Activated CD4-positive, alpha-beta T cell treated with anti-CD3 and anti-CD28 coated beads, Interleukin-2, amount 10 ng/mL, durations not matched to agents 24 days and 14 days (primary cell): Measurements from ENCODE around the gene CAMK1D. TPM values are rescaled to one million over a fixed set of nuclear protein-coding genes. Genes with fewer than 3 reads are reported as not detected.
"Not testable (repeated sequence)": the region's sequence is repeated elsewhere in the genome, so short reads cannot be mapped to it uniquely, and the experiment has no call there.

ENCODE experiments used
- DNase-seq: peaks from one replicate; pipeline ENCODE4 v3.0.0; 2022
- H3K27ac Mint-ChIP-seq: one replicate; pipeline ENCODE4 v1.8.0; 2022; ENCODE audit warnings: mild to moderate bottlenecking, mixed read lengths
- H3K27me3 Mint-ChIP-seq: one replicate; pipeline ENCODE4 v1.8.0; 2022; ENCODE audit warnings: mixed read lengths
- H3K36me3 Mint-ChIP-seq: one replicate; pipeline ENCODE4 v1.8.0; 2022; ENCODE audit warnings: low read depth, mild to moderate bottlenecking, mixed read lengths
- H3K4me1 Mint-ChIP-seq: one replicate; pipeline ENCODE4 v1.8.0; 2021; ENCODE audit warnings: mixed read lengths
- H3K4me3 Mint-ChIP-seq: one replicate; pipeline ENCODE4 v1.8.0; 2022; ENCODE audit warnings: mild to moderate bottlenecking, moderate library complexity, mixed read lengths
- H3K9me3 Mint-ChIP-seq: one replicate; pipeline ENCODE4 v1.8.0; 2021; ENCODE audit warnings: mixed read lengths
- intact Hi-C: fragments of 100-400 bp; cut with micrococcal nuclease; formaldehyde crosslinking; loops from one replicate; pipeline ENCODE4 v1.15.1; 2023
- total RNA-seq: library from RNA; stranded (reverse); gene quantifications from 2 replicates; pipeline ENCODE4 v1.2.3, GENCODE V29; 2022

Gene CAMK1D
- total RNA-seq, 1 donor from 2014 or later = 5.6 TPM

DNA sequence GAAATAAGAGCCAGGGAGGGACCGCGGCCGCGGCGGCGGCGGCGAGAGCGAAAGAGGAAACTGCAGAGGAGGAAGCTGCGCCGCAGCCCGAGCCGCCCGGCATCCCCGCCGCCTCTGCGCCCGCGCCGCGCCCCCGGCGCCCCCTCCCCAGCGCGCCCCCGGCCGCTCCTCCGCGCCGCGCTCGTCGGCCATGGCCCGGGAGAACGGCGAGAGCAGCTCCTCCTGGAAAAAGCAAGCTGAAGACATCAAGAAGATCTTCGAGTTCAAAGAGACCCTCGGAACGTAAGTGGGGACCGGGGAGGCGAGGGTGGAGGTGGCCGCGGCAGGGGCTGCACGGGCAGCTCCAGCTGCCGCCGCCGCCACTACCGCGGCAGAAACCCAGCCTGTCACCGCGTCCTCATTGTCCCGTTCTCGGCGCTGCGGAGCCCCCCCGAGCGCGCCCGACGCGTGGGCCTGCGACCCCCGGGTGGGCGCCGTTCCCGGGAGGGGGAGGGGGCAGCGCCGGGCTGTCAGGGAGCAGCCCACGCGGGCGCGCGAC lies 351 bp downstream of the CAMK1D start:
- Mint-ChIP-seq H3K4me1 (peaks cover 32% of the 10 kb centered on the region), H3K36me3 (no peaks in the 10 kb centered on the region), H3K9me3 (no peaks in the 10 kb centered on the region), H3K4me3 (peak overlapping the region; percentile 90), H3K27me3 (peaks cover 52% of the 10 kb centered on the region), H3K27ac (peak overlapping the region; percentile 97)
- intact Hi-C loops = loop anchor here (1.0 to 10.0 kb wide), 7 partner anchors 17 to 365 kb away; no protein-coding TSS in a partner anchor
- DNase-seq = no peak

GRCh38 chr10:12350167-12350872 lies 973 bp downstream of the CAMK1D start:
- DNase-seq = peak; percentile 88
- intact Hi-C loops = loop anchor here (1.0 to 5.0 kb wide), 4 partner anchors 16 to 307 kb away; no protein-coding TSS in a partner anchor
- Mint-ChIP-seq H3K9me3 (no peaks in the 10 kb centered on the region), H3K27me3 (peaks cover 51% of the 10 kb centered on the region), H3K36me3 (no peaks in the 10 kb centered on the region), H3K4me3 (peak overlapping the region; percentile 90), H3K27ac (peak overlapping the region; percentile 93), H3K4me1 (peaks cover 29% of the 10 kb centered on the region)

DNA sequence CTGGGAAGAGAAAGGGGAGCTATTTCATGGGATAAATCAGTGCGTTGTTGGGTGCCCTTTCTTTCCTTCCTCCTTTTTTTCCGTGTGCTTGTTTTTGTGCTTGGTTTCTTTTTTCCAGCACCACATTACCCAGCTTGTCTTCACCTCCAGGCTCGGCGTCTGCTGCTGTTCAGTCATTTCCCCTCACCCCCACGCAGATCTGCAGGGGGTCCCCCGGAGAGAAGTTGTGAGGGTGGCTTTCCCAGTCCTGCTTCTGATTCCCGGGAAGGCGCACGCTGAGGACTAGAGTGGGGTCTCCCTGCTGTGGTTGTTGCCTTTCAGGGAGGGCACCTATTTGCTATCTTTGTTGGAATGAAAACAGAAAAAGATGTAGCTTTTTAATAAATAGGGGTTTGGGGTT lies 1.6 kb downstream of the CAMK1D start:
- Mint-ChIP-seq H3K4me3 (peak overlapping the region; percentile 90), H3K36me3 (no peaks in the 10 kb centered on the region), H3K9me3 (no peaks in the 10 kb centered on the region), H3K4me1 (peaks cover 29% of the 10 kb centered on the region), H3K27me3 (peaks cover 52% of the 10 kb centered on the region), H3K27ac (peak overlapping the region; percentile 93)
- intact Hi-C loops = loop anchor here (1.0 to 5.0 kb wide), 4 partner anchors 15 to 306 kb away; no protein-coding TSS in a partner anchor
- DNase-seq = no peak

DNA sequence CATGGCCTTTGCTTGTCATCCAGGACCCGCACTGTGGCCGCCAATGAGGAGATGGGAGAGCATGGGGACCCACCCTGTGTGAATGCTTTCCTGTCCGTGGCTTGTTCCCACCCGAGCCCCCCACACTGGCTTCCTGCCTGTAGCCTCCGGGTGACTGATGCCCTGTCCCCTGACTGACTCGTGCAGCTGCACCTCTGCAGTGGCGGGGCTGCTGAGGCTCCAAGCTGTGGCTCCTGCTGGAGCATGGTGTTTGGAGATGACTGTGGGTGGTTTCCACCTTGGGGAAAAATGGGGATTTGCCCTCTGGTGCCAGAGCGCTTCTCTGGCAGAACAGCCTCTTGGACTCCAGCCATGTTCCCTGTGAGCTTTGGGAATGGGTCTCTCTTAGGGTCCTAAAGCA lies 2.1 kb downstream of the CAMK1D start:
- peak; percentile 68 for DNase-seq

GRCh38 chr10:12351889-12352288 lies 2.5 kb downstream of the CAMK1D start:
- Mint-ChIP-seq H3K4me3 (no peak overlapping the region), H3K4me1 (peaks cover 29% of the 10 kb centered on the region), H3K27me3 (peaks cover 50% of the 10 kb centered on the region), H3K9me3 (no peaks in the 10 kb centered on the region), H3K36me3 (no peaks in the 10 kb centered on the region), H3K27ac (no peak overlapping the region)
- intact Hi-C loops = loop anchor here (2.0 to 5.0 kb wide), 3 partner anchors 60 to 305 kb away; no protein-coding TSS in a partner anchor
- DNase-seq = no peak

More for the DNA sequence above, 2.1 kb downstream of the CAMK1D start:
- H3K27me3 Mint-ChIP-seq = peaks cover 52% of the 10 kb centered on the region
- no peaks in the 10 kb centered on the region for H3K36me3 Mint-ChIP-seq
- H3K27ac Mint-ChIP-seq = no peak overlapping the region
- H3K4me3 Mint-ChIP-seq = no peak overlapping the region
- H3K9me3 Mint-ChIP-seq = no peaks in the 10 kb centered on the region
- peaks cover 29% of the 10 kb centered on the region for H3K4me1 Mint-ChIP-seq
- intact Hi-C loops = loop anchor here (2.0 to 5.0 kb wide), 3 partner anchors 61 to 306 kb away; no protein-coding TSS in a partner anchor

DNA sequence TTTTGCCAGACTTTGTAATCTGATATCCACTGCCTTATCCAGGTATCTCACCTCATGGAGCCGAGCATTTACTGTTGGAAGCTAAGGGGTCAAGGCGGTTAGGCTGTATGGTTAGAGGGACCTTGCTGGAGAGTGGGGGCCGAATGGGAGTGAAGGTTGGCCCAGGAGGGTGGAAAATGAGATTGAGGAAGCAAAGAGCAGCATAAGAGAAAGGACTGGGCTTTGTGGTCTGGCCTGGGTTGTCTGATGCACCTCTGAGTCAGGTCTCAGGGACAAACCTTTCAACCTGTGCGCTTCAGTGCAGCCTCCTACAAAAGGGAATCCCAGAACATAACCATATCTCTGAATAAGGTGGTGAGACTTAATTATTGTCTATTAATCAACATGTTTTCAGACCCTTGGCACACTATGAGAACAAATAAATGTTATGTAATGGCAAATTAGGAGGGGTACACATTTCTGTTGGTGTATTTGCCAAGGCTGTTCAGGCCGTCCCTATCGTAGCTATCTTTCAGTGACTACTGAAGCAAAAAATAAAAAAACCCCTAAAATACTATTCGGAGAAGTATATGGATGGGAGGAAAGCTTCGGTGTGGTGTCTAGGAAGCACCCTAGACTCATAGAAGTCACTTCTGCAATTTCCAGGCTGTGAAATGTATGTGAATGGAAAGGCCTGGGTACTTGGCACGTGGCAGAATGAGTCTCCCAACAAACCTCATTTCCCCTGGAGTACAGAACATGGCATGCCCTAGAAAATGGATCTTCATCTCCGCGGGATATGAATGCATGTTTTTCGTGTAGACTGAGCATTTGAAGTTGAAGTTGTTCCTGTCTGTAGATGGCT lies 4.3 kb downstream of the CAMK1D start:
- intact Hi-C loops = loop anchor here (5.0 kb wide), 2 partner anchors 59 to 304 kb away; no protein-coding TSS in a partner anchor
- no peak for DNase-seq
- Mint-ChIP-seq H3K4me3 (no peak overlapping the region), H3K36me3 (no peaks in the 10 kb centered on the region), H3K4me1 (peaks cover 21% of the 10 kb centered on the region), H3K9me3 (no peaks in the 10 kb centered on the region), H3K27me3 (peaks cover 40% of the 10 kb centered on the region), H3K27ac (no peak overlapping the region)

GRCh38 chr10:12354696-12355095 lies 5.3 kb downstream of the CAMK1D start:
- intact Hi-C loops = loop anchor here (5.0 kb wide), 2 partner anchors 58 to 303 kb away; no protein-coding TSS in a partner anchor
- H3K36me3 Mint-ChIP-seq, H3K4me3 Mint-ChIP-seq, DNase-seq, H3K9me3 Mint-ChIP-seq, H3K27ac Mint-ChIP-seq: not testable (repeated sequence)
- H3K4me1 Mint-ChIP-seq = peaks cover 23% of the 10 kb centered on the region
- peaks cover 43% of the 10 kb centered on the region for H3K27me3 Mint-ChIP-seq

GRCh38 chr10:12355384-12355783 lies 6.0 kb downstream of the CAMK1D start:
- Mint-ChIP-seq H3K27ac (no peak overlapping the region), H3K4me1 (peaks cover 19% of the 10 kb centered on the region), H3K4me3 (no peak overlapping the region), H3K36me3 (no peaks in the 10 kb centered on the region), H3K9me3 (no peaks in the 10 kb centered on the region), H3K27me3 (peaks cover 40% of the 10 kb centered on the region)
- intact Hi-C loops = no loop called here
- no peak for DNase-seq

GRCh38 chr10:12357525-12358151 lies 8.3 kb downstream of the CAMK1D start:
- DNase-seq = no peak
- Mint-ChIP-seq H3K9me3 (no peaks in the 10 kb centered on the region), H3K4me3 (no peak overlapping the region), H3K36me3 (no peaks in the 10 kb centered on the region), H3K27ac (no peak overlapping the region), H3K4me1 (peaks cover 14% of the 10 kb centered on the region), H3K27me3 (peaks cover 27% of the 10 kb centered on the region)
- intact Hi-C loops = no loop called here

GRCh38 chr10:12358863-12359564 lies 9.7 kb downstream of the CAMK1D start:
- no peak for DNase-seq
- H3K27ac Mint-ChIP-seq = no peak overlapping the region
- intact Hi-C loops = no loop called here
- peaks cover 9% of the 10 kb centered on the region for H3K4me1 Mint-ChIP-seq
- H3K9me3 Mint-ChIP-seq = no peaks in the 10 kb centered on the region
- H3K27me3 Mint-ChIP-seq = peaks cover 17% of the 10 kb centered on the region
- H3K36me3 Mint-ChIP-seq = no peaks in the 10 kb centered on the region
- H3K4me3 Mint-ChIP-seq = no peak overlapping the region

- H3K4me1 Mint-ChIP-seq = peaks cover 9% of the 10 kb centered on the region
- no peaks in the 10 kb centered on the region for H3K9me3 Mint-ChIP-seq
- H3K36me3 Mint-ChIP-seq = no peaks in the 10 kb centered on the region
- intact Hi-C loops = no loop called here
- no peak for DNase-seq
- H3K27me3 Mint-ChIP-seq = peaks cover 13% of the 10 kb centered on the region
- no peak overlapping the region for H3K27ac Mint-ChIP-seq
- no peak overlapping the region for H3K4me3 Mint-ChIP-seq
Measured at GRCh38 chr10:12360461-12360860, 11.1 kb downstream of the CAMK1D start.

GRCh38 chr10:12361115-12361514 lies 11.8 kb downstream of the CAMK1D start:
- DNase-seq, H3K4me3 Mint-ChIP-seq, H3K36me3 Mint-ChIP-seq, H3K9me3 Mint-ChIP-seq, intact Hi-C loops, H3K27ac Mint-ChIP-seq: not testable (repeated sequence)
- Mint-ChIP-seq H3K27me3 (peaks cover 13% of the 10 kb centered on the region), H3K4me1 (peaks cover 13% of the 10 kb centered on the region)

GRCh38 chr10:12364559-12364958 lies 15.2 kb downstream of the CAMK1D start:
- Mint-ChIP-seq H3K27me3 (peaks cover 1% of the 10 kb centered on the region), H3K4me1 (peaks cover 21% of the 10 kb centered on the region), H3K27ac (no peak overlapping the region), H3K9me3 (no peaks in the 10 kb centered on the region), H3K4me3 (no peak overlapping the region), H3K36me3 (no peaks in the 10 kb centered on the region)
- intact Hi-C loops = no loop called here
- no peak for DNase-seq
